Measurements from ENCODE around the gene XPO5.

GRCh38 chr6:43492673-43493072, 83.2 kb downstream of the XPO5 start:
- TF ChIP-seq POLR2AphosphoS5 (IDR thresholded peaks at IDR 0.05; ENCODE audit: low read depth, low read length) = no peak
- no peak for TF ChIP-seq TAF1 (IDR thresholded peaks at IDR 0.05; ENCODE audit: borderline replicate concordance, insufficient read depth, low read length)
- no peak for TF ChIP-seq SIN3A (IDR thresholded peaks at IDR 0.05; ENCODE audit: borderline replicate concordance, insufficient read depth, low read length)
- TF ChIP-seq REST (IDR thresholded peaks at IDR 0.05; ENCODE audit: insufficient read depth in 1 of 2, low read depth in 2 of 2, low read length in 2 of 2) = peak in 1 of 2 experiments; percentile 71; a peak in 2 of 4 replicates
- TF ChIP-seq FOXP2 (optimal IDR thresholded peaks at IDR 0.05; ENCODE audit: borderline replicate concordance, extremely low read depth, extremely low read length, insufficient read depth) = no peak

All from PFSK-1 (cell line).